ENCODE data around the gene DGKA.
"Not testable (repeated sequence)": the region's sequence is repeated elsewhere in the genome, so short reads cannot be mapped to it uniquely, and the experiment has no call there.

Gene DGKA

GRCh38 chr12:55996715-55997534 lies 66.0 kb downstream of the DGKA start, which contains the start of gene SUOX:
SUOX (plus strand) TSS chr12:55997276; CDS start chr12:56002222, 4,946 bp downstream.
- no peak for DNase-seq (ENCODE audit: low read depth in 2 of 2, low spot score in 1 of 2)

DNA sequence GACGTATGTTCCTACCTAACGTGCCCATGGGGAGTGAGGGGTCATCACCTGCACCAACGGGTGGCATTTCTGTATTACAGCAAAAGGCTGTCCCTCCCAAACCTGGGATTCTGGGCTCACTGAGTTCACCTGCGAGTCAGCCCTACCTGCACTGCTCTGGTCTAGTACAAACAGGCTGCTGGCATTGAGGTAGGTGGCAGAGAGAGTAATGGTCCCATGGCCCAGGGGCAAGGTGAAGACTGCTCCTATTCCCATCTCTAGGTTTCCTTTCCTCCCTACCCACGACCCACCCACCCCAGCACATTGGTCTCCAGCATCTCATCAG lies 66.5 kb downstream of the DGKA start:
- no peak for DNase-seq (ENCODE audit: low read depth in 2 of 2, low spot score in 1 of 2)

- not testable (repeated sequence) for DNase-seq (ENCODE audit: low read depth in 2 of 2, low spot score in 1 of 2)
Measured at GRCh38 chr12:55999522-55999921, 68.6 kb downstream of the DGKA start.

GRCh38 chr12:55999999-56000540 lies 69.1 kb downstream of the DGKA start:
- not testable (repeated sequence) for DNase-seq (ENCODE audit: low read depth in 2 of 2, low spot score in 1 of 2)

DNA sequence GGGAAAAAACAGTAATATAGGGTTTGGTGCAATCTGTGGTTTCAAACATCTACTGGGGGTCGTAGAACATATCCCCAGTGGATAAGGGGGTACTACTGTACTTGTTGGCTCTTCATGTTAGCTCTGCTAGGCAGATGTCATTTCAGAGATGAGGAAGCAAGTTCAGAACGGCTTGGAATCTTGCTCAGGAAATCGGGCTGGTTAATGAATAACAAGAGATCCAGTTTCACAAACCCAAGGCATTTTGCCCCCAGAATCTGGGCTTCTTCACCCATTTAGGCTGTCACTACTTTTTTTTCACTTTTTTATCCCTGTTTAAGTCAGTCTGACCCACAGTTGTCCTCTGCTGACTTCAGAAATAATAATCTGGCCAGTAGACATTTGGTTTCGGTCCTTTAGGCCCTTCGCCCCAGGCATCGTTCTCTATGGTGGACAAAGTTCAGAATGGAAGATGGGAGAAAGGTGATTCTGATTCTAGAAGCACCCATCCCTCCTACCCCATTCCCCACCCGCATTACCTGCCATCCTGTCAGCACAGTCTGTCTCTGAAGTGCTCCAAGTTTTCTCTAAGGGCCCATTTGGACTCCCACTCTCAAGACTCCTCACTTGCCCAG lies 70.6 kb downstream of the DGKA start:
- no peak for DNase-seq (ENCODE audit: low read depth in 2 of 2, low spot score in 1 of 2)

DNA sequence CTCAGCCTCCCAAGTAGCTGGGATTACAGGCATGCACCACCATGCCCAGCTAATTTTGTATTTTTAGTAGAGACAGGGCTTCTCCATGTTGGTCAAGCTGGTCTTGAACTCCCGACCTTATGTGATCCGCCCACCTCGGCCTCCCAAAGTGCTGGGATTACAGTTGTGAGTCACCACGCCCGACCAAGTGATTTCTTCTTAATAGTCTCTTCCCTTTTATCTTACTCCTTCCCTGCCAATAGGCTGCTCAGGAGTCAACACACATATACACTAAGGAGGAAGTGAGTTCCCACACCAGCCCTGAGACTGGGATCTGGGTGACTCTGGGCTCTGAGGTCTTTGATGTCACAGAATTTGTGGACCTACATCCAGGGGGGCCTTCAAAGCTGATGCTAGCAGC lies 72.4 kb downstream of the DGKA start:
- DNase-seq (ENCODE audit: low read depth in 2 of 2, low spot score in 1 of 2), result not testable (repeated sequence)

All from stimulated activated CD8-positive, alpha-beta memory T cell treated with anti-CD3 and anti-CD28 coated beads, Interleukin-4, amount 100 ng/mL, for 1 hour (primary cell).